Islet of Langerhans (tissue), 1 donor: ENCODE data around the gene BSN.

Experiments
- FAIRE-seq: peaks from one replicate; lab custom pipeline; 2011; peaks lifted over from hg19 to GRCh38; lab: Jason Lieb, UNC

Gene BSN

GRCh38 chr3:49656541-49657112, 102.3 kb downstream of the BSN start:
- no peak for FAIRE-seq

GRCh38 chr3:49657208-49657915, 103.1 kb downstream of the BSN start:
- no peak for FAIRE-seq

- FAIRE-seq = no peak
Observed at GRCh38 chr3:49658711-49659110, 104.4 kb downstream of the BSN start.

GRCh38 chr3:49659756-49660155, 105.5 kb downstream of the BSN start:
- no peak for FAIRE-seq

- FAIRE-seq = no peak
Observed at GRCh38 chr3:49661281-49661680, 107.0 kb downstream of the BSN start.

- no peak for FAIRE-seq
Observed at GRCh38 chr3:49662021-49662420, 107.7 kb downstream of the BSN start.

GRCh38 chr3:49662720-49663413, 108.6 kb downstream of the BSN start:
- FAIRE-seq = no peak

- FAIRE-seq = no peak
Observed at GRCh38 chr3:49663831-49664230, 109.6 kb downstream of the BSN start.

GRCh38 chr3:49664300-49664699, 110.0 kb downstream of the BSN start:
- no peak for FAIRE-seq

- no peak for FAIRE-seq
Observed at GRCh38 chr3:49665822-49666519, 111.7 kb downstream of the BSN start.

GRCh38 chr3:49666592-49666991, 112.3 kb downstream of the BSN start:
- FAIRE-seq = no peak

GRCh38 chr3:49667701-49668413, 113.6 kb downstream of the BSN start:
- no peak for FAIRE-seq

GRCh38 chr3:49668414-49668797, 114.1 kb downstream of the BSN start:
- FAIRE-seq = no peak

- FAIRE-seq = no peak
Observed at GRCh38 chr3:49668861-49669260, 114.6 kb downstream of the BSN start.

- FAIRE-seq = no peak
Observed at GRCh38 chr3:49669352-49669751, 115.1 kb downstream of the BSN start.

GRCh38 chr3:49670940-49671290, 116.6 kb downstream of the BSN start:
- no peak for FAIRE-seq

- FAIRE-seq = no peak
Observed at GRCh38 chr3:49671291-49672288, 117.3 kb downstream of the BSN start.

GRCh38 chr3:49673121-49673714, 118.9 kb downstream of the BSN start:
- FAIRE-seq = no peak

GRCh38 chr3:49673715-49674496, 119.6 kb downstream of the BSN start, which contains the start of gene APEH:
APEH (plus strand) TSS chr3:49674351; CDS start chr3:49674402, 51 bp downstream.
- FAIRE-seq = no peak

GRCh38 chr3:49674497-49674983, 120.3 kb downstream of the BSN start:
- FAIRE-seq = no peak
